H1 (cell line): ENCODE results near the gene RHOH. TPM values are rescaled to one million over a fixed set of nuclear protein-coding genes. Genes with fewer than 3 reads are reported as not detected.

Experiments used
- CTCF ChIA-PET: fragments of 300-600 bp; sonication (Branson Sonifier 250); formaldehyde crosslinking; loops from one replicate; lab custom pipeline; 2021; ENCODE audit not compliant: partially characterized antibody; lab: Charles Lee
- POLR2A ChIA-PET: fragments of 300-600 bp; sonication (Branson Sonifier 250); formaldehyde crosslinking; loops from one replicate; lab custom pipeline; 2021; ENCODE audit warnings: inconsistent platforms; ENCODE audit not compliant: partially characterized antibody; lab: Charles Lee
- DNase-seq, 2 experiments: peaks; one replicate each; pipeline versions ENCODE4 v3.0.0 to v3.0.0-alpha.2; 2010 to 2022; ENCODE audit warnings: low spot score in 2 of 2, low read depth in 1 of 2, mixed read lengths in 1 of 2
- FAIRE-seq: peaks from 2 replicates; lab custom pipeline; 2011; peaks lifted over from hg19 to GRCh38; lab: Jason Lieb, UNC
- H2AFZ ChIP-seq: 2 replicates; pipeline ENCODE4 v1.8.1; 2012; ENCODE audit warnings: low read length, inconsistent platforms
- H2AK5ac ChIP-seq: 2 replicates; pipeline ENCODE4 v1.6.1; 2013; ENCODE audit warnings: low read depth, low read length
- H2BK120ac ChIP-seq: replicated peaks from 2 replicates; pipeline ENCODE3; 2013; ENCODE audit warnings: low read depth, low read length, inconsistent platforms
- H2BK12ac ChIP-seq: 2 replicates; pipeline ENCODE4 v1.6.1; 2013; ENCODE audit warnings: low read depth, low read length
- H2BK15ac ChIP-seq: 2 replicates; pipeline ENCODE4 v1.6.1; 2013; ENCODE audit warnings: low read length
- H2BK20ac ChIP-seq: 2 replicates; pipeline ENCODE4 v1.6.1; 2013; ENCODE audit warnings: low read length
- H2BK5ac ChIP-seq: 2 replicates; pipeline ENCODE4 v1.6.1; 2013; ENCODE audit warnings: low read depth, low read length
- H3K14ac ChIP-seq: 2 replicates; pipeline ENCODE4 v1.6.1; 2013; ENCODE audit warnings: inconsistent platforms; ENCODE audit not compliant: insufficient read length
- H3K18ac ChIP-seq: 2 replicates; pipeline ENCODE4 v1.6.1; 2013; ENCODE audit warnings: low read length; ENCODE audit errors: extremely low read depth
- H3K23ac ChIP-seq: 2 replicates; pipeline ENCODE4 v1.6.1; 2013; ENCODE audit warnings: inconsistent platforms; ENCODE audit not compliant: insufficient read length
- H3K23me2 ChIP-seq: 2 replicates; pipeline ENCODE4 v1.6.1; 2013; ENCODE audit warnings: low read depth, low read length
- H3K27ac ChIP-seq: 2 replicates; pipeline ENCODE4 v1.6.1; 2011; ENCODE audit warnings: low read depth, low read length, inconsistent platforms
- H3K27me3 ChIP-seq, 4 experiments: replicated peaks in 1 of 4; 1 replicate in 1 of 4; 2 replicates in 3 of 4; pipeline versions ENCODE4 v1.6.1 to v1.8.1; 2011 to 2013; ENCODE audit warnings: low read length in 3 of 4, mild to moderate bottlenecking in 3 of 4, inconsistent platforms in 2 of 4, mixed read lengths in 2 of 4, moderate library complexity in 1 of 4; ENCODE audit not compliant: control insufficient read depth in 3 of 4, insufficient read depth in 3 of 4; ENCODE audit errors: extremely low read depth in 1 of 4
- H3K36me3 ChIP-seq, 4 experiments: 2 replicates each; pipeline versions ENCODE4 v1.6.1 to v1.8.1; 2011 to 2013; ENCODE audit warnings: mild to moderate bottlenecking in 4 of 4, low read length in 3 of 4, moderate library complexity in 2 of 4, control low read depth in 1 of 4, inconsistent platforms in 1 of 4; ENCODE audit not compliant: insufficient read depth in 4 of 4, control insufficient read depth in 2 of 4
- H3K4ac ChIP-seq: replicated peaks from 2 replicates; pipeline ENCODE3; 2013; ENCODE audit warnings: low read length, low read depth, mixed read lengths, inconsistent platforms; ENCODE audit not compliant: insufficient read length
- H3K4me1 ChIP-seq, 4 experiments: replicated peaks in 1 of 4; 1 replicate in 1 of 4; 2 replicates in 3 of 4; pipeline versions ENCODE4 v1.6.1 to v1.8.1; 2011 to 2013; ENCODE audit warnings: low read length in 3 of 4, inconsistent platforms in 2 of 4, mixed read lengths in 1 of 4; ENCODE audit not compliant: insufficient read depth in 4 of 4, control insufficient read depth in 3 of 4
- H3K4me2 ChIP-seq, 2 experiments: 2 replicates each; pipeline versions ENCODE4 v1.6.1 to v1.8.1; 2011 to 2013; ENCODE audit warnings: low read depth in 2 of 2, low read length in 2 of 2, control low read depth in 1 of 2, inconsistent platforms in 1 of 2, mild to moderate bottlenecking in 1 of 2; ENCODE audit not compliant: insufficient read depth in 1 of 2
- H3K4me3 ChIP-seq, 4 experiments: fragments of 200-600, 300-600 bp in 1 of 4; sonication (generic), shearing (Covaris generic), sonication (Bioruptor Twin) in 1 of 4; 2 replicates each; pipeline versions ENCODE4 v1.5.1 to v1.8.1; 2011 to 2016; ENCODE audit warnings: low read length in 4 of 4, low read depth in 3 of 4, control low read depth in 2 of 4, inconsistent platforms in 2 of 4, mild to moderate bottlenecking in 2 of 4, mixed read lengths in 1 of 4, moderate library complexity in 1 of 4; ENCODE audit not compliant: insufficient read depth in 2 of 4; ENCODE audit errors: extremely low read depth in 1 of 4
- H3K56ac ChIP-seq: replicated peaks from 2 replicates; pipeline ENCODE3; 2013; ENCODE audit warnings: low read depth, mild to moderate bottlenecking, mixed read lengths, low read length, inconsistent platforms; ENCODE audit not compliant: insufficient read length
- H3K79me1 ChIP-seq: 2 replicates; pipeline ENCODE4 v1.6.1; 2013; ENCODE audit warnings: low read depth, low read length, control low read depth
- H3K79me2 ChIP-seq, 2 experiments: 2 replicates each; pipeline versions ENCODE4 v1.6.1 to v1.8.1; 2012 to 2013; ENCODE audit warnings: low read length in 2 of 2, mild to moderate bottlenecking in 2 of 2, inconsistent platforms in 1 of 2; ENCODE audit not compliant: insufficient read depth in 2 of 2, control insufficient read depth in 1 of 2
- H3K9ac ChIP-seq, 4 experiments: replicated peaks in 1 of 4; 1 replicate in 1 of 4; 2 replicates in 3 of 4; pipeline versions ENCODE4 v1.6.1 to v1.8.1; 2011 to 2013; ENCODE audit warnings: low read depth in 3 of 4, low read length in 3 of 4, control low read depth in 2 of 4, mild to moderate bottlenecking in 2 of 4, moderate library complexity in 2 of 4, inconsistent platforms in 1 of 4; ENCODE audit errors: extremely low read depth in 1 of 4
- H3K9me3 ChIP-seq, 2 experiments: 2 replicates each; pipeline versions ENCODE4 v1.6.1 to v1.8.1; 2012 to 2013; ENCODE audit warnings: mild to moderate bottlenecking in 2 of 2, moderate library complexity in 2 of 2, control low read depth in 1 of 2, inconsistent platforms in 1 of 2, low read depth in 1 of 2, low read length in 1 of 2, mixed read lengths in 1 of 2; ENCODE audit not compliant: insufficient read depth in 2 of 2
- H4K20me1 ChIP-seq, 2 experiments: replicated peaks in 1 of 2; 2 replicates each; pipeline versions ENCODE3 to v1.8.1; 2011 to 2013; ENCODE audit warnings: inconsistent platforms in 2 of 2, low read length in 2 of 2, mild to moderate bottlenecking in 1 of 2; ENCODE audit not compliant: insufficient read depth in 2 of 2, control insufficient read depth in 1 of 2
- H4K5ac ChIP-seq: 2 replicates; pipeline ENCODE4 v1.6.1; 2013; ENCODE audit warnings: low read length, low read depth, mixed read lengths, inconsistent platforms; ENCODE audit not compliant: insufficient read length
- H4K8ac ChIP-seq: 2 replicates; pipeline ENCODE4 v1.8.0; 2013; ENCODE audit warnings: mild to moderate bottlenecking, moderate library complexity, low read length, inconsistent platforms; ENCODE audit not compliant: insufficient read depth; ENCODE audit errors: extremely low read depth
- H4K91ac ChIP-seq: replicated peaks from 2 replicates; pipeline ENCODE3; 2013; ENCODE audit warnings: low read length, mixed read lengths, inconsistent platforms; ENCODE audit not compliant: insufficient read length
- CTBP2 ChIP-seq: IDR thresholded peaks from 2 replicates; pipeline ENCODE4 v1.7.0; 2011; ENCODE audit warnings: borderline replicate concordance, mild to moderate bottlenecking, moderate library complexity, mixed read lengths, low read length; ENCODE audit not compliant: insufficient read depth, insufficient read length
- POLR2A ChIP-seq, 2 experiments: IDR thresholded peaks; 1 replicate in 1 of 2; 2 replicates in 1 of 2; pipeline ENCODE4 v1.6.1; 2011; ENCODE audit warnings: low read depth in 2 of 2, low read length in 2 of 2, mild to moderate bottlenecking in 2 of 2; ENCODE audit errors: control extremely low read depth in 1 of 2
- USF2 ChIP-seq: IDR thresholded peaks from 2 replicates; pipeline ENCODE4 v1.6.1; 2011; ENCODE audit warnings: low read length, improper control_type of control experiment
- WGBS, 2 experiments: shearing (Covaris generic) in 1 of 2; methylation state at CpG; one replicate each; pipeline versions ENCODE4 v1.1.6 to v1.1.7; 2013 to 2015; ENCODE audit warnings: low lambda C conversion rate in 2 of 2, mixed read lengths in 2 of 2, inconsistent platforms in 1 of 2, low coverage in 1 of 2, missing lambda C conversion rate in 1 of 2; ENCODE audit not compliant: insufficient replicate concordance in 2 of 2, insufficient coverage in 1 of 2, insufficient read length in 1 of 2; ENCODE audit errors: extremely low coverage in 1 of 2, missing lambda C conversion rate in 1 of 2; 5-methylcytosine and 5-hydroxymethylcytosine counted together
- polyA plus RNA-seq, 7 experiments: library from polyadenylated mRNA; depleted of rRNA in 3 of 7; stranded (reverse) in 5 of 7; unstranded in 2 of 7; fragments of >200 nt in 5 of 7; fragments of 200-250 nt in 2 of 7; gene quantifications; 1 replicate in 5 of 7; 2 replicates in 1 of 7; 4 replicates in 1 of 7; pipeline versions ENCODE4 v1.2.1 to v1.2.3, GENCODE V29; 2011 to 2013; ENCODE audit warnings: missing spikeins in 2 of 7, mixed read lengths in 2 of 7
- total RNA-seq: library from RNA; stranded (reverse); fragmentation: NEBNext Ultra II Directional; extraction: Animal tissue kit (Norgen Biotek cat#: 25700); gene quantifications from 2 replicates; pipeline ENCODE4 v1.2.1, GENCODE V29; 2021

Gene RHOH
- total and polyA plus RNA-seq, 2 of the 8 experiments (the other 6 are each of a cell fraction or from before 2014, with no cell fraction given) = 5.9 to 6.9 TPM

GRCh38 chr4:40157436-40157835, 39.4 kb upstream of the RHOH start:
- Histone ChIP-seq H3K4ac (no peak overlapping the region), H3K4me2 (no peak overlapping the region), H3K36me3 (peaks cover 0 to 10% (median 0%) of the 10 kb centered on the region in 4 experiments; a peak in 2 of 8 replicates), H3K79me1 (no peaks in the 10 kb centered on the region), H3K4me1 (no peaks in the 10 kb centered on the region), H3K27ac (no peak overlapping the region), H2AFZ (no peak overlapping the region), H2BK20ac (no peak overlapping the region), H3K79me2 (no peaks in the 10 kb centered on the region), H4K91ac (no peak overlapping the region), H4K20me1 (no peaks in the 10 kb centered on the region), H2AK5ac (no peak overlapping the region), H4K8ac (no peak overlapping the region), H4K5ac (no peak overlapping the region), H3K56ac (no peak overlapping the region), H2BK5ac (no peak overlapping the region), H3K9ac (no peak overlapping the region), H3K4me3 (no peak overlapping the region), H3K9me3 (no peaks in the 10 kb centered on the region), H3K14ac (no peak overlapping the region), H2BK120ac (no peak overlapping the region), H2BK12ac (no peak overlapping the region), H3K23ac (no peak overlapping the region), H3K18ac (no peak overlapping the region), H3K27me3 (no peaks in the 10 kb centered on the region), H2BK15ac (no peak overlapping the region), H3K23me2 (no peaks in the 10 kb centered on the region)
- WGBS, 2 experiments = 84% methylated on average over 4 of the region's 4 CpGs; no CpG with 5 or more reads in 1 of the 2 experiments
- ChIA-PET POLR2A (no interaction called here), CTCF (interaction anchor here (1.5 kb wide), 1 partner anchor 160 kb away, joined by 3 read pairs; no protein-coding TSS in a partner anchor)
- DNase-seq (no peak), FAIRE-seq (no peak)
- TF ChIP-seq CTBP2 (no peak), POLR2A (IDR thresholded peaks at IDR 0.05; ENCODE audit: control extremely low read depth in 1 of 2, low read depth in 2 of 2, low read length in 2 of 2) (no peak), USF2 (no peak)
